ENCODE data around the gene MTMR3.

MTMR3 gene

DNA sequence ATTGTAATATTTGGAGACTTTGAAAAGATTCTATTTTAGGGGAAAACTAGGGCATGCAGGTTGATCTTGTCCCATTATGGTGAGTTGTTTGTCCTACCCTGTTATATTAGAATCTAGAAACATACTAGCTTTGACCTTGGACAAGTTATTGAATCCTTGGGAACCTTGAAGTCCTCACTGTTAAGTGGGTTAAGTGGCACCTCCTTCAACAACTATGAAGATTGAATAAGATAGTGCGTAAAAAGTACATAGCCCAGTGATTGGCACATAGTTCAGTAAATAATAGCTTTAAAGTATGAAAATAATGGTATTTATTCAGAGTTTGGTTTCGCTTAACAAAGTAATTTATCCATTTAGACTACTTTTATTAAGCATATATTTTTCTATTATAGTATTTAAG, 51.6 kb downstream of the MTMR3 start:
- TF ChIP-seq EZH2 (IDR thresholded peaks at IDR 0.05; ENCODE audit: borderline replicate concordance, low read depth, low read length, severe bottlenecking): no peak
- TF ChIP-seq, protein P1, sequence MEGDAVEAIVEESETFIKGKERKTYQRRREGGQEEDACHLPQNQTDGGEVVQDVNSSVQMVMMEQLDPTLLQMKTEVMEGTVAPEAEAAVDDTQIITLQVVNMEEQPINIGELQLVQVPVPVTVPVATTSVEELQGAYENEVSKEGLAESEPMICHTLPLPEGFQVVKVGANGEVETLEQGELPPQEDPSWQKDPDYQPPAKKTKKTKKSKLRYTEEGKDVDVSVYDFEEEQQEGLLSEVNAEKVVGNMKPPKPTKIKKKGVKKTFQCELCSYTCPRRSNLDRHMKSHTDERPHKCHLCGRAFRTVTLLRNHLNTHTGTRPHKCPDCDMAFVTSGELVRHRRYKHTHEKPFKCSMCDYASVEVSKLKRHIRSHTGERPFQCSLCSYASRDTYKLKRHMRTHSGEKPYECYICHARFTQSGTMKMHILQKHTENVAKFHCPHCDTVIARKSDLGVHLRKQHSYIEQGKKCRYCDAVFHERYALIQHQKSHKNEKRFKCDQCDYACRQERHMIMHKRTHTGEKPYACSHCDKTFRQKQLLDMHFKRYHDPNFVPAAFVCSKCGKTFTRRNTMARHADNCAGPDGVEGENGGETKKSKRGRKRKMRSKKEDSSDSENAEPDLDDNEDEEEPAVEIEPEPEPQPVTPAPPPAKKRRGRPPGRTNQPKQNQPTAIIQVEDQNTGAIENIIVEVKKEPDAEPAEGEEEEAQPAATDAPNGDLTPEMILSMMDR (IDR thresholded peaks at IDR 0.05; ENCODE audit: borderline replicate concordance, extremely low read depth, low read length, poor library complexity, severe bottlenecking): no peak
- Histone ChIP-seq H3K9me3 (ENCODE audit: insufficient read depth, low read length, severe bottlenecking) (no peaks in the 10 kb centered on the region), H3K79me2 (ENCODE audit: insufficient read depth, low read length) (peaks cover 75% of the 10 kb centered on the region), H3K27ac (ENCODE audit: low read length) (no peak overlapping the region), H3K27me3 (ENCODE audit: insufficient read depth, low read length, poor library complexity) (no peaks in the 10 kb centered on the region), H3K4me3 (ENCODE audit: low read depth in 1 of 2, low read length in 2 of 2) (no peak overlapping the region), H3K4me1 (ENCODE audit: insufficient read depth, low read length) (no peaks in the 10 kb centered on the region), H3K36me3 (ENCODE audit: insufficient read depth, low read length) (no peaks in the 10 kb centered on the region), H4K20me1 (ENCODE audit: insufficient read depth, low read length) (peaks cover 21% of the 10 kb centered on the region), H3K9ac (ENCODE audit: low read depth, low read length) (no peak overlapping the region), H3K4me2 (ENCODE audit: insufficient read depth, low read length) (no peak overlapping the region), H2AFZ (ENCODE audit: low read depth, low read length) (no peak overlapping the region)
- ATAC-seq (ENCODE audit: insufficient read depth, low read depth): no peak
- no peak for DNase-seq

DNA sequence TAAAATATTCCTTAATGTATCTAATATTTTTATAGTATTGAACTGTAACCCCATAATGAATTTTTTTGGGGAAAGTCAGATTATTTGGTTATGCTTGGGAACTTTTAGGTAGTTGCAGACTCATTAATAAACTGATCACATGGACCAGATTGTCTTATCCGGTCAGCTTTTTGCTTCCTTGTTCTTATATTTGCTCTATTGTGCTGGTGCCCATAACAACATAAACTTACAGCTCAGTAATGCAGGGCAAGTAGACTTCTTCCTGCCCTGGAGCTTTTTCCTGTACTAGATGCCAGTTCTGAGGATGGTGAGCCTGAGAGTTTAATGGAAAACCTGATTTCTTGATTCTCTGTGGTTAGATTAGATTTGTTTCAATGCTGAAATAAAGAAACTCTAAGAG, 53.2 kb downstream of the MTMR3 start:
- H3K36me3 ChIP-seq (ENCODE audit: insufficient read depth, low read length): no peaks in the 10 kb centered on the region
- H3K9ac ChIP-seq (ENCODE audit: low read depth, low read length): no peak overlapping the region
- no peak overlapping the region for H3K4me2 ChIP-seq (ENCODE audit: insufficient read depth, low read length)
- no peak overlapping the region for H3K4me3 ChIP-seq (ENCODE audit: low read depth in 1 of 2, low read length in 2 of 2)
- ATAC-seq (ENCODE audit: insufficient read depth, low read depth) (no peak), DNase-seq (no peak)
- no peak overlapping the region for H3K27ac ChIP-seq (ENCODE audit: low read length)
- no peaks in the 10 kb centered on the region for H3K27me3 ChIP-seq (ENCODE audit: insufficient read depth, low read length, poor library complexity)
- H2AFZ ChIP-seq (ENCODE audit: low read depth, low read length): no peak overlapping the region
- H3K79me2 ChIP-seq (ENCODE audit: insufficient read depth, low read length): peaks cover 73% of the 10 kb centered on the region
- no peak for TF ChIP-seq EZH2 (IDR thresholded peaks at IDR 0.05; ENCODE audit: borderline replicate concordance, low read depth, low read length, severe bottlenecking)
- TF ChIP-seq, protein P1 (IDR thresholded peaks at IDR 0.05; ENCODE audit: borderline replicate concordance, extremely low read depth, low read length, poor library complexity, severe bottlenecking): no peak
- H3K9me3 ChIP-seq (ENCODE audit: insufficient read depth, low read length, severe bottlenecking): no peaks in the 10 kb centered on the region
- H3K4me1 ChIP-seq (ENCODE audit: insufficient read depth, low read length): no peaks in the 10 kb centered on the region
- peaks cover 15% of the 10 kb centered on the region for H4K20me1 ChIP-seq (ENCODE audit: insufficient read depth, low read length)

DNA sequence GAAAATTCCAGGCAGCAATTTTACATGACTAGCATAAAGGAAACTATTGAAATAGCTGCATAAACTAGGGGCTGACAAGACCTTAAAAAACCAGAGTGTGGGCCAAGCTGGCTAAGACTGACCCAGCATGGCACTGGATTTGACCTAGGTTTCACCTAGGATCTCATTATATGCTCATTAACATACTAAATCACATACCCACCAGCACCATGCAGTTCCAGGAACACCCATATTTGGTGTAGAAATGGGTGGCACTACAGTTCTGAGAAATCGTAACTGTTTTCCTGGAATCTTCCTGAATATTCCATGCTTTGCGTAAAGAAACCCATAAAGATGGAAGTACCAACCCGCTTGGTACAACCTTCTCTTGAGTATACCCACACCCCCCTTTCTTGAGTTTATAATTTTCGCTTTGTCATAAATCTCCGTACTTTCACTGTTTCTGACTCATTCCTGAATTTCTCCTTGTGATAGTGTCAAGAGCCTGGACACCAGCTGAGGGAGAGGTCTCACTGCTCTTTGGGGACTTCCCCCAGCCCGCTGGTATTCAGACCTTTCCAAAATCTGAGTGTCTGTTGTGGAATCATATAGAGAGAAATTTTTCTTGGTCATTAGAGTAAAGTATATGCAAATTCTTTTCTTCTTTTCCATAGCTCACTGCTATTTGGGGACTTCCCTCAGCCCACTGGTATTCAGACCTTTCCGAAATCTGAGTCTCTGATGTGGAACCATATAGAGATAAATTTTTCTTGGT, 55.1 kb downstream of the MTMR3 start:
- ATAC-seq (ENCODE audit: insufficient read depth, low read depth) (no peak), DNase-seq (no peak)
- no peak overlapping the region for H3K27ac ChIP-seq (ENCODE audit: low read length)
- H2AFZ ChIP-seq (ENCODE audit: low read depth, low read length): no peak overlapping the region
- peaks cover 9% of the 10 kb centered on the region for H3K9me3 ChIP-seq (ENCODE audit: insufficient read depth, low read length, severe bottlenecking)
- H3K4me1 ChIP-seq (ENCODE audit: insufficient read depth, low read length): no peaks in the 10 kb centered on the region
- H3K79me2 ChIP-seq (ENCODE audit: insufficient read depth, low read length): peaks cover 71% of the 10 kb centered on the region
- H3K4me3 ChIP-seq (ENCODE audit: low read depth in 1 of 2, low read length in 2 of 2): no peak overlapping the region
- H3K36me3 ChIP-seq (ENCODE audit: insufficient read depth, low read length): no peaks in the 10 kb centered on the region
- H3K4me2 ChIP-seq (ENCODE audit: insufficient read depth, low read length): no peak overlapping the region
- no peak for TF ChIP-seq EZH2 (IDR thresholded peaks at IDR 0.05; ENCODE audit: borderline replicate concordance, low read depth, low read length, severe bottlenecking)
- H3K27me3 ChIP-seq (ENCODE audit: insufficient read depth, low read length, poor library complexity): no peaks in the 10 kb centered on the region
- peaks cover 11% of the 10 kb centered on the region for H4K20me1 ChIP-seq (ENCODE audit: insufficient read depth, low read length)
- no peak overlapping the region for H3K9ac ChIP-seq (ENCODE audit: low read depth, low read length)

DNA sequence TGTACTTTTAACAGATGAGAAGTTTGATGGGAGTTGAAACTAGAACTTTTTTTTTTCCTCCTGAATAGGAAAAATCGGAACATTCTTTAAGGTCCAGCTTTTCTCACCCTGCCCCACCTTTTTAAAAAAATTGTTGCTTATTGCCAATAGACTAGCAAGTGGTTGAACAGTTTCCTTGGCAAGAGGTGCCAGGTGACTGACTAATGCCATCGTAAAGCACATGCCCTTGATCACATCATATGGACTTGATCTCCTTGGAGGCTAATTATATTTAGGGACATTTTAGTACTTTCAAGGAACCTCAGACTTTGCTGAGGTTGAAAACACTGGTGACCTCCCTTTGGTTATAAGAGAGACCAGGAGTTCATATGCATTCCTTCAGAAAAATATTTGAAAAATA, 57.6 kb downstream of the MTMR3 start:
- H3K36me3 ChIP-seq (ENCODE audit: insufficient read depth, low read length): no peaks in the 10 kb centered on the region
- no peak overlapping the region for H3K27ac ChIP-seq (ENCODE audit: low read length)
- no peak overlapping the region for H3K4me2 ChIP-seq (ENCODE audit: insufficient read depth, low read length)
- no peak overlapping the region for H2AFZ ChIP-seq (ENCODE audit: low read depth, low read length)
- no peak for DNase-seq
- H3K9me3 ChIP-seq (ENCODE audit: insufficient read depth, low read length, severe bottlenecking): peaks cover 9% of the 10 kb centered on the region
- H3K4me1 ChIP-seq (ENCODE audit: insufficient read depth, low read length): peaks cover 13% of the 10 kb centered on the region
- TF ChIP-seq, protein P1 (IDR thresholded peaks at IDR 0.05; ENCODE audit: borderline replicate concordance, extremely low read depth, low read length, poor library complexity, severe bottlenecking): no peak
- no peak for TF ChIP-seq EZH2 (IDR thresholded peaks at IDR 0.05; ENCODE audit: borderline replicate concordance, low read depth, low read length, severe bottlenecking)
- H3K9ac ChIP-seq (ENCODE audit: low read depth, low read length): no peak overlapping the region
- peaks cover 74% of the 10 kb centered on the region for H3K79me2 ChIP-seq (ENCODE audit: insufficient read depth, low read length)
- H3K27me3 ChIP-seq (ENCODE audit: insufficient read depth, low read length, poor library complexity): no peaks in the 10 kb centered on the region
- H4K20me1 ChIP-seq (ENCODE audit: insufficient read depth, low read length): peaks cover 15% of the 10 kb centered on the region
- no peak for ATAC-seq (ENCODE audit: insufficient read depth, low read depth)
- H3K4me3 ChIP-seq (ENCODE audit: low read depth in 1 of 2, low read length in 2 of 2): no peak overlapping the region
